ENCODE data around the gene SFMBT2.

Gene SFMBT2

DNA sequence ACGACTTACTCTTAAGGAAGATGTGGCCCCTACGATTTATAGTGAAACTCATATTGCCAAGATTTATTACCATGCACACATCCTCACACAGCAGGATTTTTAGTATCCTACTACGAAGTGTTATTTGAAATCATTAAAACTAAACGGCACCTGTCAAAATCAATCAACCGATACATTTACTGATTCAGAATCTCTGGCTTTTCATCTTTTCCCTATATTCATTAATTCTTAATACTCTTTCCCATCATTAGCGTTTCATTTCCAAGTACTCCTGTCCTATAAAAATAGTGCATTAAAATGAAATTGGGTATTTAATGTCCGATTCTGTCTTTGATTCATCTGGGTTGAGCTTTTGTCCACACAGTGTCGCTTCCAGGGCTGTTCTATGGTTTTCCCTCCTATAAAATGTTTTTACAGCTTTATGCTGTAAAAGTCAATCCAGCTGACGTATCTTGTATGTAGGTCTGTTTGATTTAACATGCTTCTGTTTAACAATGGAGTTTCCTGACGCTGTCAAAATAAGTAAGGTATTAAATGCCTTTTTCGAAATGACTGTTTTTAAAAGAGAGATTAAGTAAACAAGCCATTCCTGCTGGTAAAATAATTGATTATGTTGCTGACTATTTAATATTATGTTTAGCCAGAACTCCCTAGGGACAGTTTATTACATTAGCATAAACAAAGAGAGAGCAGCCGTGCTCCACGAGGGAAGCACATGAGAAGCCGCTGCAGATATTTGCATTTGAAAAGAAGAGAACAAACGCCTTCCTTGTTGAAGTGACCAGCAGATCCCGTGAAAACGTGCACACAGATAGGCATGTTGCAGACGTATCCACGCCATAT, 22.3 kb upstream of the SFMBT2 start:
- H3K4me3 ChIP-seq (replicated peaks; ENCODE audit: low read depth, low read length) = no peak overlapping the region
- DNase-seq (ENCODE audit: extremely low read depth, insufficient read length) = no peak
- TF ChIP-seq, protein P1, sequence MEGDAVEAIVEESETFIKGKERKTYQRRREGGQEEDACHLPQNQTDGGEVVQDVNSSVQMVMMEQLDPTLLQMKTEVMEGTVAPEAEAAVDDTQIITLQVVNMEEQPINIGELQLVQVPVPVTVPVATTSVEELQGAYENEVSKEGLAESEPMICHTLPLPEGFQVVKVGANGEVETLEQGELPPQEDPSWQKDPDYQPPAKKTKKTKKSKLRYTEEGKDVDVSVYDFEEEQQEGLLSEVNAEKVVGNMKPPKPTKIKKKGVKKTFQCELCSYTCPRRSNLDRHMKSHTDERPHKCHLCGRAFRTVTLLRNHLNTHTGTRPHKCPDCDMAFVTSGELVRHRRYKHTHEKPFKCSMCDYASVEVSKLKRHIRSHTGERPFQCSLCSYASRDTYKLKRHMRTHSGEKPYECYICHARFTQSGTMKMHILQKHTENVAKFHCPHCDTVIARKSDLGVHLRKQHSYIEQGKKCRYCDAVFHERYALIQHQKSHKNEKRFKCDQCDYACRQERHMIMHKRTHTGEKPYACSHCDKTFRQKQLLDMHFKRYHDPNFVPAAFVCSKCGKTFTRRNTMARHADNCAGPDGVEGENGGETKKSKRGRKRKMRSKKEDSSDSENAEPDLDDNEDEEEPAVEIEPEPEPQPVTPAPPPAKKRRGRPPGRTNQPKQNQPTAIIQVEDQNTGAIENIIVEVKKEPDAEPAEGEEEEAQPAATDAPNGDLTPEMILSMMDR (IDR thresholded peaks at IDR 0.05; ENCODE audit: insufficient read depth, low read length, poor library complexity, severe bottlenecking) = no peak

DNA sequence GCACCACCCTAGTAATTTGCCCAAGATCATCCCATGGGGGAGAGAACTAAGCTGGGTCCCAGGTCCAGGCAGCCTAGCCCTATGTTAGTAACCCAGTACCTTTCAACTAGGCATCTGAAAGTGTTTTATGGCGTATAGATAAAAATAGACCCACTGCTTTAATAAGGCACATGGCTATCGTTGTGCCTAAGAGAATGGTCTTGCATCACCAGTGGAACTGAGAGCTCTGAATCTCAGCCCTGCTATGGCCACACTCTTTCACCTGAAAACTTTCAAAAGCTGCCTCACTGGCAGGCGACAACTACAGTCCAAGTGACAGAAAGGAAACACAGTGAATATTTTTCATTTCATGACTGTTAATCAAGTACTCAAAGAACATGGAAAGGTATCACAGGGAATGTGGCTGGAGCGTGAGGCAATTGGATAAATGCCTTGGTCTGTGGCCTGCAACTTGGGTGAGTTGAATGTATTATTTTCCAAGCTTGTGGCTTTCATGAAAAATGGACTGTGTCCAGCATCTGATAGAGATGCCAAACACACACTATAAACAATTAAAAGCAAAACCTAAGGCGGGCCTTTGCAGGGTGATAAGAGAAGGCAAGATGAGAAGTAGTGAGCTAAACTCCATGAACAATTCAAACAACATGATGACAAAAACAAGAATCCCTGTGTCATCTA, 18.0 kb upstream of the SFMBT2 start:
- no peak overlapping the region for H3K4me3 ChIP-seq (replicated peaks; ENCODE audit: low read depth, low read length)
- no peaks in the 10 kb centered on the region for H3K27me3 ChIP-seq (replicated peaks; ENCODE audit: control insufficient read depth, insufficient read depth, low read length)
- no peaks in the 10 kb centered on the region for H3K36me3 ChIP-seq (ENCODE audit: control insufficient read depth, insufficient read depth, low read length)
- TF ChIP-seq, protein P1 (IDR thresholded peaks at IDR 0.05; ENCODE audit: insufficient read depth, low read length, poor library complexity, severe bottlenecking) = no peak
- no peak for DNase-seq (ENCODE audit: extremely low read depth, insufficient read length)

More for the DNA sequence above, 22.3 kb upstream of the SFMBT2 start:
- Histone ChIP-seq H3K27me3 (replicated peaks; ENCODE audit: control insufficient read depth, insufficient read depth, low read length) (no peaks in the 10 kb centered on the region), H3K36me3 (ENCODE audit: control insufficient read depth, insufficient read depth, low read length) (no peaks in the 10 kb centered on the region)

DNA sequence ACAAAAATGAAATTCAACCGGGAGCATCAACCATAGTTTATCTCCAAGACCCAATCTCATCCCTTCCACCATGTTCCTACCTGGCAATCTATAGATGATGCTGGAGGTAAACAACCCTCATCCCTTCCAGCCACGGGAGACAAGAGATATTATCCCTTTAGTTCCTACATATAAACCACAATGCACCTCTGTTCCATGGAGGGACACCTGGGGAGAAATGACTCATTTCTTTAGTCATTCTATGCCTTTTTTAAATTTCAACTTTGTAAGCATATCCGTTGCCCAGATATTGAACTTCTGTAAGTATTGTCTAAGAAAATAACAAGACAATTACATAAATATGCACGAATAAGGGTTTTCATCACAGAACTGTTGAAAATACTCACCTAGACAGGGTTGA, 15.5 kb upstream of the SFMBT2 start:
- H3K4me3 ChIP-seq (replicated peaks; ENCODE audit: low read depth, low read length) = no peak overlapping the region
- no peak for DNase-seq (ENCODE audit: extremely low read depth, insufficient read length)

DNA sequence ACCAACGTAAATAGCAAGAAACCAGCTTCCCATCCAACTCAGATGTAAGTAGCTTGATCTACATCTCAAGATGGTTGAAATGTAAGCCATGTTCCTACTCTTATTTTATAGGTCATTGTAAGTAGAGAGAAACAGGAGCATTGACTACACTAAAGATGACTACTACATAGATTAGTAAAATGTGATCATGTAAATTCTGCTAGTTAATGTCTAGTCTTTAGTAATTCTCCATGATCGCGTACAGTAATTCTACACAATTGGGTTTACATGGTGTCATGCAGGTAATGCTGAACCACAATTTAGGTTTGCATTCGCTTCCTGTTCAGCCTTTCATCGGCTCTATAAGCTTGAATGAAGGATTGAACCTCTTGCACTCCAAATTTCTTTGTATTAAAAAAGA, 14.9 kb upstream of the SFMBT2 start:
- no peak overlapping the region for H3K4me3 ChIP-seq (replicated peaks; ENCODE audit: low read depth, low read length)
- TF ChIP-seq, protein P1 (IDR thresholded peaks at IDR 0.05; ENCODE audit: insufficient read depth, low read length, poor library complexity, severe bottlenecking) = no peak
- DNase-seq (ENCODE audit: extremely low read depth, insufficient read length) = no peak
- H3K36me3 ChIP-seq (ENCODE audit: control insufficient read depth, insufficient read depth, low read length) = no peaks in the 10 kb centered on the region
- no peaks in the 10 kb centered on the region for H3K27me3 ChIP-seq (replicated peaks; ENCODE audit: control insufficient read depth, insufficient read depth, low read length)

More for the DNA sequence above, 15.5 kb upstream of the SFMBT2 start:
- Histone ChIP-seq H3K27me3 (replicated peaks; ENCODE audit: control insufficient read depth, insufficient read depth, low read length) (no peaks in the 10 kb centered on the region), H3K36me3 (ENCODE audit: control insufficient read depth, insufficient read depth, low read length) (no peaks in the 10 kb centered on the region)
- TF ChIP-seq, protein P1 (IDR thresholded peaks at IDR 0.05; ENCODE audit: insufficient read depth, low read length, poor library complexity, severe bottlenecking) = no peak

DNA sequence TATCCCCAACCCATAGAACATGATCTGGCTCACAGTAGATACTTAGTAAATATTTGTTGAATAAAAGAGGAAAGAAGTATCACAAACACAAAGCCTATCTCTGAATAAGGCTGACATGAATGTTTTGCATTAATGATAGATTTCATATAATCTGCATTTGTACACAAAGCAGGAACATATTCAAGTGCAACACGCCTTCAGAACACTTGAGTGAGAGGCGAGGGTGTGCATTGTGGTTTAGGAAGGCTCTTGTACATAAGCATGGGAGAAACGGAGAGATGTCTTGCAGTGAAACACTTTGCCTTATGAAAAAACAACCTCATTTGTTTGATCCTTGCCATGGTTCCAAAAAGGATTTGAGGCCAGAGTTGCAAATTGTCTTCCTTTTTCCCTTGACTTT, 14.1 kb upstream of the SFMBT2 start:
- H3K27me3 ChIP-seq (replicated peaks; ENCODE audit: control insufficient read depth, insufficient read depth, low read length) = no peaks in the 10 kb centered on the region

More for the DNA sequence above, 14.1 kb upstream of the SFMBT2 start:
- TF ChIP-seq, protein P1 (IDR thresholded peaks at IDR 0.05; ENCODE audit: insufficient read depth, low read length, poor library complexity, severe bottlenecking) = no peak
- H3K36me3 ChIP-seq (ENCODE audit: control insufficient read depth, insufficient read depth, low read length) = no peaks in the 10 kb centered on the region
- H3K4me3 ChIP-seq (replicated peaks; ENCODE audit: low read depth, low read length) = no peak overlapping the region
- no peak for DNase-seq (ENCODE audit: extremely low read depth, insufficient read length)

Measured in GM06990 (cell line).